Thyroid gland (tissue), 4 donors: ENCODE results near the gene SLC38A2.

Experiments used
- CTCF ChIP-seq, 6 experiments: fragments of 200-600 bp in 3 of 6; fragments of 450-650 bp in 3 of 6; sonication (generic) in 3 of 6; IDR thresholded peaks; one replicate each; pipeline ENCODE4 v1.5.1; 2016 to 2019; ENCODE audit warnings: antibody characterized with exemption in 6 of 6, mild to moderate bottlenecking in 2 of 6, inconsistent platforms in 1 of 6, moderate library complexity in 1 of 6
- POLR2A ChIP-seq, 2 donors: fragments of 450-650 bp; IDR thresholded peaks; one replicate each; pipeline ENCODE4 v1.6.1; 2017; ENCODE audit warnings: antibody characterized with exemption in 2 of 2, mild to moderate bottlenecking in 2 of 2, moderate library complexity in 1 of 2

DNA sequence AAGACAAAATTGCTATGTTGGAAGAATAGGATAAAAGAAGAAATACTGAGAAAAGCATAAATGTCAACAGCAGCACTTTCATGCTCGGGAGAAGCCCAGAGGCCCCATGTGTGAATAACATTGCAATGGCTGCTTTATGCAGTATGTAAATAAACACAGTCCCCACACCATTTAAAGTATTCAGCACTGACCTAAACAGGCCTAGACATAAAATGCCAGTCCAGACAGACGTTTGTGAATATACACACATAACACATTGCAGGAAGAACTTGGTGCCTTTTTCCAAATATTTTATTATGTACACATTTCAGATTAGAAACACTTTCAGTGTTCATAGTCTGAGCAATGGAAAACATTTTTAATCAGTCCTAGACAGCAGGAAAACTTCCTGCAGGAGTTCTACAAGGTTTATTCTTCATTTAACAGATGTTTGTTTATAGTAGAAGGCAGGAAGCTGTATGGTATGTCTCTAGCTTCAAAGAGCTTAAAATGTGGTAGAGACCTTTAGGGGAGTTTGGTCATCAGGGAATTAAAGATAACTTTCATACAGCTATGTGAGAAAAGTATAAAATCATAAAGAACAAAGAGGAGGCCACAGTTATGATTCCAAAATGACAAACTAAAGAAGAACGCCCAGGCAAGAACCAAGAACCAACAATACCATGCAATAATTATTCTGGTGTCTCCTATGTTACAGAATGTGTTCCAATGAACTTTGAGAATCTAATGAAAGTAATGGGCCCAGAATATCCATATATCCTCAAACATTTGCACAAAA is 30.6 kb upstream of the SLC38A2 start:
- TF ChIP-seq CTCF (IDR thresholded peaks at IDR 0.05) (no peak), POLR2A (IDR thresholded peaks at IDR 0.05) (no peak)
